Lower lobe of right lung (tissue), 2 donors: ENCODE data around the gene YTHDF2. TPM values are rescaled to one million over a fixed set of nuclear protein-coding genes. Genes with fewer than 3 reads are reported as not detected.
A peak's percentile ranks its signal among the peaks of the same experiment; 100 is the strongest.
"Not testable (repeated sequence)": the region's sequence is repeated elsewhere in the genome, so short reads cannot be mapped to it uniquely, and the experiment has no call there.

ENCODE experiments used
- ATAC-seq, 2 donors: fragments of 200-7000 bp; cut with Tn5 transposase; one replicate each; pipeline ENCODE4 v1.9.1; 2020 to 2022; ENCODE audit warnings: mild to moderate bottlenecking in 2 of 2, moderate library complexity in 2 of 2
- DNase-seq: peaks from one replicate; pipeline ENCODE4 v3.0.0-alpha.2; 2020
- H3K27ac ChIP-seq: fragments of 200-600 bp; one replicate; pipeline ENCODE4 v1.8.0; 2022
- H3K27me3 ChIP-seq: fragments of 200-600 bp; one replicate; pipeline ENCODE4 v1.8.0; 2022; ENCODE audit warnings: low read depth
- H3K36me3 ChIP-seq: fragments of 200-600 bp; one replicate; pipeline ENCODE4 v1.8.0; 2022; ENCODE audit warnings: mild to moderate bottlenecking
- H3K4me1 ChIP-seq: fragments of 200-600 bp; one replicate; pipeline ENCODE4 v1.8.0; 2022
- H3K4me3 ChIP-seq: fragments of 200-600 bp; one replicate; pipeline ENCODE4 v1.8.0; 2022; ENCODE audit warnings: mild to moderate bottlenecking
- H3K9me3 ChIP-seq: fragments of 200-600 bp; one replicate; pipeline ENCODE4 v1.8.0; 2022
- CTCF ChIP-seq: fragments of 200-600 bp; IDR thresholded peaks from one replicate; pipeline ENCODE4 v1.8.0; 2022; ENCODE audit warnings: antibody characterized with exemption, mild to moderate bottlenecking
- intact Hi-C: fragments of 100-400 bp; cut with DNase I; formaldehyde crosslinking; loops from one replicate; pipeline ENCODE4 v1.11.0; 2022
- long read RNA-seq: library from polyadenylated mRNA; unstranded; transcript quantifications from one replicate; pipeline ENCODE4 v2.0.0, GENCODE V29; 2021
- total RNA-seq: library from RNA; stranded (reverse); fragmentation: NEBNext Ultra II Directional; extraction: Animal tissue kit (Norgen Biotek cat#: 25700); gene quantifications from one replicate; pipeline ENCODE4 v1.2.1, GENCODE V29; 2021
- donor health status: DM: no; HTN: yes; CAD: no; lungs with severe emphysema.

Gene YTHDF2
- 70.9 TPM for total RNA-seq
- long read RNA-seq, transcript YTHDF2-201 (5 exons, 2,925 nt), result major isoform, 77 of 109 reads
- long read RNA-seq, partial matches to known transcripts, result 8 of 109 reads
- long read RNA-seq, other reads (novel, unspliced or antisense), result 21 of 109 reads

- H3K9me3 ChIP-seq, result no peaks in the 10 kb centered on the region
- intact Hi-C loops, result no loop called here
- ATAC-seq (peak; percentile 98 to 99), DNase-seq (peak; percentile 99)
- peaks cover 35% of the 10 kb centered on the region for H3K36me3 ChIP-seq
- H3K27ac ChIP-seq, result peak within 1 kb of the TSS; percentile 98
- H3K27me3 ChIP-seq, result no peaks in the 10 kb centered on the region
- peak; percentile 96 for TF ChIP-seq CTCF
- peaks cover 47% of the 10 kb centered on the region for H3K4me1 ChIP-seq
- peak within 1 kb of the TSS; percentile 97 for H3K4me3 ChIP-seq
Measured at GRCh38 chr1:28736450-28737306, at the start of gene YTHDF2. YTHDF2 (plus strand) TSS chr1:28736940; CDS start chr1:28737121, 181 bp downstream.

- DNase-seq, H3K27me3 ChIP-seq, H3K4me3 ChIP-seq, H3K27ac ChIP-seq, H3K4me1 ChIP-seq, ATAC-seq, H3K9me3 ChIP-seq, intact Hi-C loops: not testable (repeated sequence)
- peaks cover 58% of the 10 kb centered on the region for H3K36me3 ChIP-seq
Measured at GRCh38 chr1:28691627-28692026, 45.1 kb upstream of the YTHDF2 start.

- peaks cover 92% of the 10 kb centered on the region for H3K36me3 ChIP-seq
- ATAC-seq, result no peak
- intact Hi-C loops, result no loop called here
Measured at GRCh38 chr1:28703629-28704028, 33.1 kb upstream of the YTHDF2 start.

GRCh38 chr1:28716336-28716735 is 20.4 kb upstream of the YTHDF2 start:
- Histone ChIP-seq H3K9me3 (no peaks in the 10 kb centered on the region), H3K4me3 (no peak overlapping the region), H3K27me3 (no peaks in the 10 kb centered on the region), H3K4me1 (no peaks in the 10 kb centered on the region), H3K36me3 (peaks cover 41% of the 10 kb centered on the region), H3K27ac (no peak overlapping the region)
- no peak for DNase-seq
- ATAC-seq, result no peak
- TF ChIP-seq CTCF, result no peak
- intact Hi-C loops, result no loop called here

More at GRCh38 chr1:28703629-28704028, 33.1 kb upstream of the YTHDF2 start:
- H3K4me1 ChIP-seq, result no peaks in the 10 kb centered on the region
- H3K4me3 ChIP-seq, result no peak overlapping the region
- H3K27me3 ChIP-seq, result no peaks in the 10 kb centered on the region
- TF ChIP-seq CTCF, result no peak
- no peak overlapping the region for H3K27ac ChIP-seq
- DNase-seq, result no peak
- H3K9me3 ChIP-seq, result no peaks in the 10 kb centered on the region

DNA sequence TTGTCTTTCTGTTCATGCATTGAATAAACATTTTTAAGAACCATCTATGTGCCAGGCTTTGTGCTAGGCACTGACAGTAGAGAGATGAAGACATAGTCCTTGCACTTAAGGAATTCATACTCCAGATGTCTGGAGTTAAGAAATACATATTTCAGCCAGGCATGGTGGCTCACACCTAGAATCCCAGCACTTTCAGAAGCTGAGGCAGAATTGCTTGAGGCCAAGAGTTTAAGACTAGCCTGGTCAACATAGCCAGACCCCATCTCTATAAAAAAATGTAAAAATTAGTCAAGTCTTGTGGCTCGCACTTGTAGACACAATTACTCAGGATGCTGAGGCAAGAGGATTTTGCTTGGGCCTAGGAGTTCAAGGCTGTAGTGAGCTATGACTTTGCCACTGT is 18.6 kb upstream of the YTHDF2 start:
- no peaks in the 10 kb centered on the region for H3K27me3 ChIP-seq
- no peaks in the 10 kb centered on the region for H3K4me1 ChIP-seq
- H3K4me3 ChIP-seq, result no peak overlapping the region
- H3K27ac ChIP-seq, result no peak overlapping the region
- no peak for ATAC-seq
- no peak for DNase-seq
- H3K36me3 ChIP-seq, result peaks cover 25% of the 10 kb centered on the region
- intact Hi-C loops, result no loop called here
- no peaks in the 10 kb centered on the region for H3K9me3 ChIP-seq
- no peak for TF ChIP-seq CTCF
